ENCODE data around the gene CGNL1.

The CGNL1 gene

DNA sequence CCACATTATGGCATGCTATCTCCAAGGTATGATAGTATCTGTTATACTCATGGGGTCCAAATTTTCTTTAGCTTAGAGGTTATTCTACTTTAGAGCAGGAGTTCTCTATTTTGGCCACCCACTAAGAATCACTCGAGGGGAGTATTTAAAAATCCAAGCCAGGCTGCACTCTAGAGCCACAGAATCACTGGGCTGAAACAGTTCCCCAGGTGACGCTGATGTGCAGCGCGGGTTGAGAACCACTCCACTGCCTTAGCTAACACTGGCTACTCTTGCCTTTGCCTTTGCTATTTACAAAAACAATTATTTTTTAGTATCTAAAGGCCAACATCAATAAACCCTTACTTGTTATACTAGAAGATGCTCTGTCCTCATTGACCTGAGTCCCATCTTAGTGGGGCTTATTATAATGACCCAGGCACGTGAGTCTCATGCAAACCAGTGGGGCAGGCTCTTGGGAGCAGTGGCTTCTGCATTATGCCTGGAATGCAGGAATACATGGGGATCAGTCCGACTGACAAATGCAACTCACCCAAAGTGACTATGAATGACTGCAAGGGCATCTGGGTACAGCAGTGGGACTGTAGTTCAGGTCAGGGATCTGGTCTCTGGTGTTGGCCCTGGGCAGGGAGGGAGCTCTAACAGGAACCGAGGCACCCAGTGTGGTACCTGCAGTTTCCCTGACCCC lies 21.7 kb upstream of the CGNL1 start:
- no peak for DNase-seq

DNA sequence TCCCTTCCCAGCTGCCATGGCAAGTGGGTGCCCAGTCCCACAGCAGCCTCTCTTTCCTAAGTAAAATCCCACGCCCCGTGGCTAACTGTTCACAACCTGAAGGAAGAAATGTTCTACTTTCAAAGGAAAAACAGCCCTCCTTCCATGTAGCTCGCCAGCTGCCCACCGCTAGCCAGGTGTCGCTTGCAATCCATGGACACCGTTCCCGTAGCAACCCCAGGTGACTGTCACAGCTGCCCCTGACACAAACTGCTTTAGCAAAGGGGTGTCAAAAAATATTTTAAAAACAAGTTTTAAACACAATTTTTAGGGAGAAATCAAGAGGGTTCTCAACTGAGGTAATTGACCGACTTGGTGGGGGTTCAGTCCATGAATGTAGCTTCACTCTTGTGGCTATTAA lies 21.0 kb upstream of the CGNL1 start:
- DNase-seq = no peak

DNA sequence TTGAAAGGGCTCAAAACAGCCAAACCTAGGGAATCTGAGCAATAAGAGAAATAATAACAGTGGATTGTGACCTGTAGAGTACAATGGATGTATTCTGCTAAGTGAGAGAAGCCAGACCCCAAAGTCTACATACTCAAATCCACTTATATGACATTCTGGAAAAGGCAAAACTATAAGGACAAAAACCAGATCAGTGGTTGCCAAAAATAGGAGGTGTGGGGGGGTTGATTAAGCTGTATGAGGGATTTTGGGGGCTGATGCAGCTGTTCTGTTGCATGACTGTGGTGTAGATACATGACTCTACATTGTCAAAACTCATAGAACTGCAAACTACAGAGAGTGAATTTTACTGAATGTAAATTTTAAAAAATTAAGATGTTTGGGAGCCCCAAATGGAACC lies 20.1 kb upstream of the CGNL1 start:
- no peak for DNase-seq

- no peak for DNase-seq
Observed at GRCh38 chr15:57356636-57357035, 19.7 kb upstream of the CGNL1 start.

GRCh38 chr15:57357799-57358198 lies 18.5 kb upstream of the CGNL1 start:
- DNase-seq = no peak

GRCh38 chr15:57358571-57358970 lies 17.7 kb upstream of the CGNL1 start:
- DNase-seq = no peak

- DNase-seq = no peak
Observed at GRCh38 chr15:57363661-57364060, 12.6 kb upstream of the CGNL1 start.

- DNase-seq = no peak
Observed at GRCh38 chr15:57364282-57365007, 11.9 kb upstream of the CGNL1 start.

DNA sequence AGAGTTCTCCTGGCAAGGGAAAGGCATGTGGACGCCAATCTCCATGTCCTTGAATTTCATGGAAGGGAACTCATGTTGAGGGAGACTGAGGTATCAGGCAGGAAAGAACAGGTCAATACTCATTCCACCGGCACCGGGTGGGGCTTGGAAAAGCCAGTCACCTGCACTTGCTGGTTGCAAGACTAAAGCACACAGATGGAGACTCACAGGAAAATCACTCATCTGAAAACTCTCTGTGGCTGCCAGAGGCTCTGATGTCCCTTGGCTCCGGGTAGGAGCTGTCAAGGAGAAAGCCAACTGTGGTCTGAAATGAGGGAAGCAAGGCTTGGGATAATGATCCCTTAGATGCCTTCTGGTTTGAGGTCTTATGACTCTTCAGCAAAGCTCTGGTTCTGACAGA lies 8.7 kb upstream of the CGNL1 start:
- DNase-seq = peak; percentile 76

DNA sequence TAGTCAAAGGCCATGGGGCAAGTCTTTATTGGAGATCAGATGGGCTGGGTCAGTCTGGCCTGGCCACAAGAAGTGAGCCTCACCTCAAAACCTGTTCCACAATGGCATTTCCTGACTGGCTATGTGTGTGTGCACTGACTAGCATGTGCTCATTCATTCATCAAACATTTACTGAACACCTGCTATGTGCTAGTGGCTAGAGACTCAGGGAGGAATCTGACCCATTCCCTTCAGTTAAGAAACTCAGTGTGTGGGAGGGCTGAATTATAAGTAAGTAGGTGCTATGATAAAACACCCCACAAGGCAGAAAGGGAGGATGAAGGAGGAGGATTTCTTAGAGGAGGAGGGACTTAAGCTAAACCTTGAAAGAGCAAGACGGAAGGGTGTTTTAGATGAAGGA lies 5.4 kb upstream of the CGNL1 start:
- DNase-seq = no peak

DNA sequence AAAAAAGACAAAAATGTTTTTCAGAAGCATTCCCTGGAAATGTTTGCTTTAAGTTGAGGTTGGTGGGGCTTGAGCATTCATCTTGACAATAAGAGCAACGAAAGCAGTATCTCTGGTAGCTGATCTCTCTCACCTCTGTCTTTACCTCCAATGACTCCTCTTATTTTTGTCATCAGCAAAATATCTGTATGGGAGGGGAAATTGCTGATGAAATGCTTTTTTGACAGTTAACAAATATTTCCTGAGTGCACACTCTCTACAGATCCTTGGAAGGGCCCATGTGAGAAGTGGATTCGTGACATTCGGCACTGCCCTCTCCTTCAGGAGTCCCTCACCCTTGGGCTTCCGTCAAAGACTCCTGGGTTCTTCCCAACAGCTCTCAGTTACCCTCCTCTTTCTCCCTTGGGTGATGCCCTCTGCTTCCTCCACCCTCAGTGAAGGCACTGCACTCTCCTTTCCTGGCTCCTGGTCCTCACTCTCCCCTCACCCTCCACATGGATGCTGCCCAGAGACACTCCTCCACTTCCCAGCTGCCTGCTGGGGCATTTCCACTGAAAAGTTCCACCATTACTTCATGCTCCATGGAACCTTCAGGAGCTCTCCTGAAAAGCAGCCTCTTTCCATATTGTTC lies 2.9 kb upstream of the CGNL1 start:
- no peak for DNase-seq

DNA sequence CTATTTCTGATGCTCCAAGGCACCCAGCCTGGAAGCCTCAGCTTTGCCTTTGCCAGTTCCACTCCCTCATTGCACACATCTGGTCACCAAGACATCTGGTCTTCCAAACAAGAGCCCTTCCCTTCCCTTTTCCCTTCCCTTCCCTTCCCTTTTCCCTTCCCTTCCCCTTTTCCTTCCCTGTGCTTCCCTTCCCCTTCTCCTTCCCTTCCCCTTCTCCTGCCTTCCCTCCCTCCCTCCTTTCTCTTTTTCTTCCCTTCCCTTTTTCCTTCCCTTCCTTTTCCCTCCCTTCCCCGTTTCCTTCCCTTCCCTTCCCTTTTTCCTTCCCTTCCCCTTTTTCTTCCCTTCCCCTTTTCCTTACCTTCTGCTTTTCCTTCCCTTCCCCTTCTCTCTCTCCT lies 2.4 kb upstream of the CGNL1 start:
- no peak for DNase-seq

DNA sequence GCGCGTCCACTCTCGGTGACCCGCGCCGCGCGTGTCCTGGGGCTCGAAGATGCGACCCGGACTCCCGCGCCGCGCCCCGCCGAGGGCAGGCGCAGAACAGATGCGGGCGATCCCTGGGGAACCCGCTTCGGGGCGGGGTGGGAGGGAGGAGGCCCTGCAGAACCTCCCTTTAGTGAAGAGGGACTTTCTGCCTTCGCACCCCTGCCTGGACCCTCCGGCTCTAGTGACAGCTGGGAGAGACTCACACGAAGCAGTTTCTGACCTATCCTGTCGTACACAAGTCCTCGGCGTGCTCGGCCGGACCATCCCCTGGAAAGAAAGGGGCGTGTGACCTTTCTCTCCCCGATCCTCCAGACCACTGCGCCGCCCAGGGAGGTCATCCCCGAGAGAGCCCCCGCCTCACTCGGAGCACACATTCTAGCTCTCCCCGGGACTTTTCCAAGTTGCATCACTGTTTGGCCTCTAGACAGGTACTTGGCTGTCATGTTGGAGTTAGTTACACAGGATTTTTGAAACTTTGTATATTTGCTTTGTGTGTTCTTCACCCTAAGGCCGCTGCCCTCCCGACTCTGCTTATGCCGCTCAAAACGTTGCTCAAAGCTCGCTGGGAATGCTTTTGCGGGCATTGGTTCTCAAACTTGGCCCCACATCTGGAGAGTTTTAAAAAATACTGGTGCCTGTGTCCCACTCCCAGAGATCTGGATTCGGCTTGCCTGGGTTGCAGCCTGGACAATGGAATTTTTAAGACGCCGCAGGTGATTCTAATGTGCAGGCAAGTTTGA lies 582 bp downstream of the CGNL1 start:
- DNase-seq = peak; percentile 38

DNA sequence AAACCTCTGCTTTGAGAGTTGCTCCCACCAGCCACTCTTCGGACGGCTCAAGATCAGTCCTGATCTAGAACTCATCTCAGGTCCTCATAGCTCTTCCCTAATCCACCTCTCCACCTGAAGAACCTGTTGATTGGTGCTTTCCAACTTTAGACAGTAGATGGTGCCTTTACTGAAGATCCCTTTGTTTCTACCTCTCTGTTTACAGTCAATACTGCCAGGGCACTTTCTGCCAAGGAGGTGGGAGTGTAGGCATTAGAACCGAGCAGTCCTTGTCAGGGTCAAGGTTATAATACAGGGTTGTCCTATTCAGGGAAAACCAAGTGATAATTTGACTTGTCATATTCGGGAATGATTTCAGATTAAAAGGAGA lies 1.2 kb downstream of the CGNL1 start:
- no peak for DNase-seq

DNA sequence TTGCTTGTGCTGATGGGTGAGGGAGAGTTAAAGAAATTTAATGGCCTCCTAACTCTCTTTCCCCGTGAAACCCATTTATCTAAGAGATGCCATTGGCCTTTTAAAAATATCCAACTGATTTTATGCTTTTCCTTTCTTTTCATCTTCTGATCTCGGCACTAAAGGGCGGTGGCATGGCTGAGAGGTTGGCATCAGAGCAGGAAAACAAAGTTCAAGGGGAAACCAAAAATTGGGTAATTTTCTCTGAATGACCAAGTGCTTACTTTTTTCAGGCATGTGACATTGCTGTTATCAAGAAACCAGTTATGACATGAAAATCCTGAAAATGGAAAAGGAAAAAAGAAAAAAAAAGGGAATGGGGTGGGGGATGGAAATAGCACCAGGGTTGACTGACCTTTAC lies 3.2 kb downstream of the CGNL1 start:
- no peak for DNase-seq

DNA sequence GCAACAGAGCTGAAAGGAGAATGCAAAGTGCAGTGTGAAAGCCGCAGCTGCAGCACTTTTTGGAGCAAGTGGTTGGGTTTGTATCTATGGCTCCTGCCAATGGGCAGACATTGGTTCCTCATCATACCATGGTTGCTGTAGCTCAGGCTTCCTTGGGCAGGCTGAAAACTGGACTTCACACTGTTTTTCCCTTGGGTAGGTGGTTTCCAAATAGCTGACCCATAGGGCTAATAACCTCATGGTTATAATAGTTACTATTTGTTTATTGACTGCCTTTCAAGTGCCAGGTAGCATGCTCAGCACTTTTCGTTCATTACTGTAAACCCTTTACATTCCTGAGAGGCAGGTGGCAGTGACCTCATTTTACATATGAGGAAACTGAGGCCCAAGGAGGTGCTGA lies 4.5 kb downstream of the CGNL1 start:
- DNase-seq = no peak

DNA sequence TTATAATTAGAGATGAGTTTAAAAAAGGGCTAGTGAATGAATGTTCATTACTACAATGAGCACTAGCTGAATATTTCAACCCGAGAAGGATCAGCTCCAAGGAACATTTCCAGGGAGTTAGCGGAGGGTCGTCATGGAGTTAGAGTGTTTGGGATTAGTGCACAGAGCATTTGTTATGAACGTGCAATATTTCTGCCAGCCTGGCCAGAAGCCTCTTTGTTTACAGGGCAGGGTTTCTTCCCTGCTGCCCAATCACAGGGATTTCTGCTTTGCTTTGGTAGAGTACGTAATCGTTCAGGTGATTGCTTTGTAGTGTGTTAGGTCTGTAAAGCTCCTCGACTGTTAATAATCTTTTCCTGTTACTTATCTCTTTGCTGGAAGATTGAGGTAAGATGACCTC lies 5.9 kb downstream of the CGNL1 start:
- DNase-seq = no peak

- no peak for DNase-seq
Observed at GRCh38 chr15:57382969-57383368, 6.7 kb downstream of the CGNL1 start.

DNA sequence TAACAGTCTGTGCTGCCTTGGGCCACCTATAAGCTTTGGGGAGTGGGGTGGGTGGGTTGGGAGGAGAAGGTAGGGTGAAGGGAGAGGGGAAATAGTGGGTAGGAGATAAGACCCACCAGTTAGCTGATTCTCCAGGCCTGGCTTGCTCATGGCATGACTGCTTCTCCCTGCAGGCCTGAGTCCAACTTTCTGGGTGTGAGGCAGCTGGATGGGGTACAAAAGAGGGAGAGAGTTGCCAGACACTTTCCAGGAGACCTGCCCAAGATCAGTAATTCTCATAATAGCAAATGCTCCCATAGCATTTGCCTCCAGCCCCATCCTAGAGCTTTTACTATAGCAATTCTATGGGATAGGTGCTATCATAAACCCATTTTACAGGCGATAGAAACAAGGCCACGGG lies 7.7 kb downstream of the CGNL1 start:
- no peak for DNase-seq

DNA sequence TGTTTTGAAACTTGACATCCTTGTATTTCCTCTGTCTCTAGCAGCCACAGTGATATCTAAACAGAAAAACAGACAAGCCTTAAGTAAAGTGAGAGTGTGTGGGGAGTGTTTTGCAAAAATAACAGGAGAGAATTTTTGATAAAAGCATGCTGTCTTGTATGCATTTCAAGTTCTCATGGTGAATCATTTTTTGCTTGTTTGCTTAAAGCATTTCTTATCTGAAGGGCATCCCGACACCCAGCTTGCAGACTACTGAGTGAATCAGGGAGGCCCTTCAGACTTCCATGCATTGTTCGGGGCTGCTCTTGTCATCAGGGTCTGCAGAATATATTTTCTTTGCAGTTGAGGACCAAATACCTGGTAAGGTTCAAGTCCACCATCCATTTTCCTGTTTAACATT lies 8.5 kb downstream of the CGNL1 start:
- no peak for DNase-seq

GRCh38 chr15:57385923-57386390 lies 9.7 kb downstream of the CGNL1 start:
- no peak for DNase-seq

DNA sequence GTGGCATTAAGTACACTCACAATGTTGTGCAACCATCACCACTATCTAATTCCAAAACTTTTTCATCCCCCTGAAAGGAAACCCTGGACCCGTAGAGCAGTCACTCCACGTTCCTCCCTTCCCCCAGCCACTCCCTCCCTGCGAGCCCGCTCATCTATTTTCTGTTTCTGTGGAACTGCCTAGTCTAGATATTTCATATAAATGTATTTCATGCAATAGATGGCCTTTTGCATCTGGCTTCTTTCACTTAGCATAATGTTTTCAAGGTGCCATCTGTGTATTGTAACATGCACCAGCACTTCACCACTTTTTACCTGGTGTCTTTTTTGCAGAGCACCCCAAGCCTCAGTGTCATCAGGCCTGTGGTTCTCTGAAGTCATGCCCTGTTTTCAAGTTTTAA lies 10.7 kb downstream of the CGNL1 start:
- DNase-seq = peak; percentile 9

DNA sequence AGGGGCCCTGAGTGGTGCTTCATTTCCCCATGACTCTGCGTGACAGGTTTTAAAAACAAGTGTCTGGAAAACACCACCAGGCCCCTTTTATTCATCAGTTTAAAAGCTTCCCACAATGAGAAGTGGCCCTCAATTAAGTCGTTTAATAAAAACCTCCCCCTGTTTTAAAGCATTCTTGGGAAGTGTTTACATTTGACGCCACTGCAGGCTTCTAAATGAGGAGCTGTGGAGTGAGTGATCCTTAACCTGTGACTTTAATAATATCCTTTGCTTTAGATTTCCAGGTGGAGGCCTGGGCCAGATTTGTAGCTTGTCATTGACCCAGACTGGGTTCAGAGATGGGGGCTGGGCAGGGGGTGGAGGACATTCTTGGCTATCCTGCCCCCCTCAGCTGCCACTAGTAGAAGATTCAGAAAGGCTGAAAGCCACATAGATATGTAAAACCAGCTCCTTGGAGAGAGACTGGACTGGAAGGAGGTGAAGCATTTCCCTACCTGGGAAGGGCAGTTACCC lies 11.3 kb downstream of the CGNL1 start:
- DNase-seq = no peak

Data from NCI-H2171 treated with DMSO at 0.1 percent for 48 hours (cell line).